HEK293T (cell line): Measurements from ENCODE around the gene TRABD2A.

Source experiments
- CTCF ChIA-PET: fragments of 350-600 bp; formaldehyde crosslinking; extraction: SDS; loops from one replicate; lab custom pipeline; 2021; ENCODE audit warnings: antibody characterized with exemption, inconsistent platforms; lab: Yijun Ruan, JAX
- POLR2A ChIA-PET: fragments of 350-600 bp; formaldehyde crosslinking; extraction: SDS; loops from one replicate; lab custom pipeline; 2020; ENCODE audit warnings: antibody characterized with exemption, inconsistent platforms; lab: Yijun Ruan, JAX
- DNase-seq: peaks from one replicate; pipeline ENCODE4 v3.0.0; 2012; ENCODE audit warnings: mixed read lengths; ENCODE audit errors: extremely low spot score
- ARNT ChIP-seq: fragments of 450-650 bp; IDR thresholded peaks from 2 replicates; pipeline ENCODE4 v1.6.1; 2017; ENCODE audit warnings: mild to moderate bottlenecking
- BHLHE40 ChIP-seq: fragments of 450-650 bp; IDR thresholded peaks from 2 replicates; pipeline ENCODE4 v1.6.1; 2016; ENCODE audit warnings: mild to moderate bottlenecking, moderate library complexity, borderline replicate concordance
- CTBP1 ChIP-seq: fragments of 450-650 bp; IDR thresholded peaks from 2 replicates; pipeline ENCODE4 v1.6.1; 2016; ENCODE audit warnings: borderline replicate concordance
- ELF4 ChIP-seq: fragments of 450-650 bp; IDR thresholded peaks from 2 replicates; pipeline ENCODE4 v1.6.1; 2017; ENCODE audit warnings: antibody characterized with exemption
- FOXA1 ChIP-seq: fragments of 450-650 bp; IDR thresholded peaks from 2 replicates; pipeline ENCODE4 v1.6.1; 2016; ENCODE audit warnings: mild to moderate bottlenecking
- FOXK2 ChIP-seq: fragments of 450-650 bp; IDR thresholded peaks from 2 replicates; pipeline ENCODE4 v1.6.1; 2016; ENCODE audit warnings: mild to moderate bottlenecking
- FOXM1 ChIP-seq: fragments of 450-650 bp; IDR thresholded peaks from 2 replicates; pipeline ENCODE4 v1.6.1; 2017; ENCODE audit warnings: mild to moderate bottlenecking, borderline replicate concordance
- HDGF ChIP-seq: fragments of 450-650 bp; IDR thresholded peaks from 2 replicates; pipeline ENCODE4 v1.6.1; 2017; ENCODE audit warnings: antibody characterized with exemption, borderline replicate concordance
- L3MBTL2 ChIP-seq: fragments of 450-650 bp; conservative IDR thresholded peaks from 2 replicates; pipeline ENCODE4 v1.6.1; 2016; ENCODE audit warnings: mild to moderate bottlenecking
- LEF1 ChIP-seq: fragments of 450-650 bp; IDR thresholded peaks from 2 replicates; pipeline ENCODE4 v1.6.1; 2017; ENCODE audit warnings: mild to moderate bottlenecking, borderline replicate concordance
- NFRKB ChIP-seq: fragments of 450-650 bp; IDR thresholded peaks from 2 replicates; pipeline ENCODE4 v1.6.1; 2016; ENCODE audit warnings: mild to moderate bottlenecking, moderate library complexity
- SP1 ChIP-seq: fragments of 450-650 bp; IDR thresholded peaks from 2 replicates; pipeline ENCODE4 v1.6.1; 2017
- SUZ12 ChIP-seq: fragments of 450-650 bp; IDR thresholded peaks from 2 replicates; pipeline ENCODE4 v1.6.1; 2016; ENCODE audit warnings: mild to moderate bottlenecking
- TARDBP ChIP-seq: fragments of 450-650 bp; IDR thresholded peaks from 2 replicates; pipeline ENCODE4 v1.6.1; 2016
- ZNF384 ChIP-seq: fragments of 450-650 bp; IDR thresholded peaks from 2 replicates; pipeline ENCODE4 v1.6.1; 2016
- TF ChIP-seq, protein P1 (sequence below): fragments of 450-650 bp; IDR thresholded peaks from 2 replicates; pipeline ENCODE4 v1.6.1; 2016

TRABD2A gene

DNA sequence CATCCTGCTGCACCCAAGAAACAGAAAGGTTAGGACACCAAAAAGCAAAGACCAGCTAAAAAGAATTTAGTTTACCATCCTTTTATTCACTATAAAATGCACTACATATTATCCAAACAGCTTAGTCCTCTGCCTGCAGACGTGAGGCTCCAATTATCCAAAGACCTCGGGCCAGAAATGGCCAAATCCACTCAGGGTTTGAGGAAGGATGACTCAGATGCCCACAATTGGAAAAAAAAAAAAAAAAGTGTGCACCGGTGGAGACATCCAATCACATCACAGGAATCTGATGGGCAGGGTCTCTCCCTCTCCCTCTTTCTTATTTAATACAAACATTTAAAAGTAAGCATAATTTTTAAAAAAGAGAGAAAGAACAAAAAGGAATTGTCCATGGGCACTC lies 65.7 kb downstream of the TRABD2A start:
- TF ChIP-seq, protein P1, sequence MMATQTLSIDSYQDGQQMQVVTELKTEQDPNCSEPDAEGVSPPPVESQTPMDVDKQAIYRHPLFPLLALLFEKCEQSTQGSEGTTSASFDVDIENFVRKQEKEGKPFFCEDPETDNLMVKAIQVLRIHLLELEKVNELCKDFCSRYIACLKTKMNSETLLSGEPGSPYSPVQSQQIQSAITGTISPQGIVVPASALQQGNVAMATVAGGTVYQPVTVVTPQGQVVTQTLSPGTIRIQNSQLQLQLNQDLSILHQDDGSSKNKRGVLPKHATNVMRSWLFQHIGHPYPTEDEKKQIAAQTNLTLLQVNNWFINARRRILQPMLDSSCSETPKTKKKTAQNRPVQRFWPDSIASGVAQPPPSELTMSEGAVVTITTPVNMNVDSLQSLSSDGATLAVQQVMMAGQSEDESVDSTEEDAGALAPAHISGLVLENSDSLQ: no peak
- no peak for TF ChIP-seq HDGF
- no peak for TF ChIP-seq BHLHE40
- TF ChIP-seq L3MBTL2: no peak
- TF ChIP-seq ELF4: no peak
- no peak for TF ChIP-seq ARNT
- TF ChIP-seq LEF1: no peak
- no peak for TF ChIP-seq SUZ12
- TF ChIP-seq TARDBP: no peak
- TF ChIP-seq FOXM1: no peak
- TF ChIP-seq NFRKB: no peak
- TF ChIP-seq SP1: no peak
- no peak for TF ChIP-seq FOXA1
- TF ChIP-seq ZNF384: no peak
- TF ChIP-seq FOXK2: no peak
- no peak for TF ChIP-seq CTBP1

DNA sequence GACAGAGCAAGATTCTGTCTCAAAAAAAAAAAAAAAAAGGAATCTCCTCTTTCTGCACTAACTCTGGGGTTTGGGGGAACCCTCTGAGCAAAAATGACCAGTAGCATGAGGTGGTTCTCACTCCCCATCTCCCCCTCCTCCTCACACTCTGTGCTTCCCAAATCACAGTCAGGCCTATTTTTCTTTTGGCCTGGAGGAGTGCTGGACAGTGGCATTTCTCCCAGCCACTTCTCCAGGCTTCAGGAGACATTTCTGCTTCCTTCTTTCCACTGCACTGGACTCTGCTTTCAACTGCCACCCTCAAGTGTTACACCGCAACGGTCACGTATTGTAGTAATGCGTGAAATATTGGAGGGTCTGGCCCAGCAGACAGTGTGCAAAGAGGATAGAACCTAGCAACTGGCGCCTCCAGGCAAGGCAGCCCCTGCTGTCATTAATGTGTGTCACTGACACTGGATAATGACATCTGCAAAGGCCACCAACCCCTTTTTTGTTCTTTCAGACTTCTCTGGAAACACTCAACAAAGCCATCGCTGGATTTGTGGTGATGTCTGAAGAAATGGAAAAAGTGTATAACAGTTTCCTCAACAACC lies 68.9 kb downstream of the TRABD2A start:
- ChIA-PET POLR2A (no interaction called here), CTCF (no interaction called here)
- TF ChIP-seq SP1: no peak
- no peak for TF ChIP-seq LEF1
- TF ChIP-seq FOXA1: no peak
- TF ChIP-seq BHLHE40: no peak
- TF ChIP-seq FOXM1: no peak
- TF ChIP-seq TARDBP: no peak
- no peak for TF ChIP-seq ELF4
- no peak for DNase-seq

More for the DNA sequence above, 65.7 kb downstream of the TRABD2A start:
- no peak for DNase-seq
- ChIA-PET CTCF (no interaction called here), POLR2A (no interaction called here)

DNA sequence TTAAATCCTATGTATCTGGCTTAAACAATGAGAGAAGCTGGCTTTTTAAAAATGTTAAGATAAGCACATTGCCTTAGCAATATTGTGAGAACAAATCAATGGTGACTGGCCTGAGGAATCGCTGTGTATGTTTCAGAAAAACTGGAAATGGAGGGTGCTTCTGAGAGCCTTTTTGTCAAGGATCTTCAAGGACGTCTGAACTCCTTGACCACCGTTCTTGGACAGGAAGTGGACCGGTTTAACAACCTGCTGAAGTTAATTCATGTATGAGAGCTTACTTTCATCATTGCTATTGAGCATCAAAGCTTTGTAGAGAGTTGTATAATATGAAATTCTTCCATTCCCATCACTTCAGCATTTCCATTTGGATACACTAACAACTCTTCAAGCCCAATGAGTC lies 72.6 kb downstream of the TRABD2A start:
- TF ChIP-seq BHLHE40 (no peak), LEF1 (no peak), NFRKB (no peak), ZNF384 (no peak), L3MBTL2 (no peak), FOXK2 (no peak), SP1 (no peak), SUZ12 (no peak), HDGF (no peak), ELF4 (no peak), FOXA1 (no peak), FOXM1 (no peak), TARDBP (no peak), ARNT (no peak)
- TF ChIP-seq, protein P1: no peak
- POLR2A ChIA-PET: no interaction called here
- CTCF ChIA-PET: no interaction called here
- DNase-seq: no peak

DNA sequence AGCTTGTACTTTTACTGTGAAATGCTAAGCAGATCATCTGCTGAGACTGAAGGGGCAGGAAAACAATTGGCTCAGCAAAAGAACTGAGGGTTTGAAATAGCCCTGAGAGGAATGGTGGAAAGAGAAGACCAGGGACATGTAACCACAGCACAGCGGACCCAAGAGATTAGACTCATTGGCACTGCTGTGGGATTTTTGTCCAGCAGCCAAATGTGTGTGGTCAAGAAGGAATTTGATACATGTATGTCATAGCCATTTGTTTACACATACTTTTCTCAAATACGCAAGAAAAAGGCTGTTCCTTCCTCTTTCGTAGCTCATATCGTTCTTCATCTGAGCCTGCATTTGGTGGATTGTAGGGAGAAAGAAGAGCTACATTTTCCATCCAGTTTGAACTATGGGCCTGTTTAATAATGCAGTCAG lies 73.8 kb downstream of the TRABD2A start:
- TF ChIP-seq LEF1 (no peak), HDGF (no peak), TARDBP (no peak), FOXA1 (no peak), FOXK2 (no peak), ELF4 (no peak), ZNF384 (no peak), L3MBTL2 (no peak), SP1 (no peak), FOXM1 (no peak), ARNT (no peak), CTBP1 (no peak), SUZ12 (no peak), BHLHE40 (no peak), NFRKB (no peak)
- TF ChIP-seq, protein P1: no peak
- no peak for DNase-seq
- ChIA-PET POLR2A (no interaction called here), CTCF (no interaction called here)

DNA sequence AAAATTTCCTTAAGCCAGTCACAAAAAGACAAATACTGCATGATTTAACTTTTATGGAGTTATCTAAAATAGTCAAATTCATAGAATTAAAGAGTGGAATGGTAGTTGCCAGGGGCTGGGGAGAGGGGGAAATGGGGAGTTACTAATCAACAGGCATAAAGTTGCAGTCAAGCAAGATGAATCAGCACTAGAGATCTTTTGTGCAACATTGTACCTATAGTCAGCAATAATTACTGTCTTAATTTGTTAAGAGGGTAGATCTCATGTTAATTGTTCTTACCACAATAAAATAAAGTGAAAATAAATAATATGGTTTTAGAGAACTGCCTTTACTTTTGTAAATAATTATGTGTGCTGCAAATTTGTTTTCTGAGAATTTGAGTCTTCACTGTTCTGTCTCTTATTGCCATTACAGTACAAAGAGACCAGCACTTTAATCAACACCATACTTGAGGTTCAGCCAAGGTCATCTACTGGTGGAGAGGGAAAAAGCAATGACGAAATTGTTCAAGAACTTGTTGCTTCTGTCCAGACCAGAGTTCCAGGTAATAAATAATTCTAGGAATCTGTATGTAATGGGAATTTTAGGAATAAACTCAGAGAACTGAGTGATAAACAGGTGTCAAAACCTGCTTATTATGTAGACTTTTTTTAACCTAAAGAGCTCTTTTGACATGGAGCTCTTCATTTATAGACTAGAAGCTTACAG lies 75.5 kb downstream of the TRABD2A start:
- ChIA-PET CTCF (no interaction called here), POLR2A (no interaction called here)
- DNase-seq: no peak
- no peak for TF ChIP-seq SP1
- no peak for TF ChIP-seq FOXK2
- no peak for TF ChIP-seq ARNT
- no peak for TF ChIP-seq L3MBTL2
- no peak for TF ChIP-seq ZNF384
- TF ChIP-seq LEF1: no peak
- no peak for TF ChIP-seq BHLHE40
- no peak for TF ChIP-seq SUZ12
- no peak for TF ChIP-seq TARDBP
- no peak for TF ChIP-seq CTBP1
- TF ChIP-seq ELF4: no peak
- no peak for TF ChIP-seq FOXA1
- no peak for TF ChIP-seq NFRKB
- no peak for TF ChIP-seq HDGF
- TF ChIP-seq, protein P1: no peak
- TF ChIP-seq FOXM1: no peak
